ENCODE data around the gene SLC22A17.
"Not testable (repeated sequence)": the region's sequence is repeated elsewhere in the genome, so short reads cannot be mapped to it uniquely, and the experiment has no call there.

The SLC22A17 gene

GRCh38 chr14:23352506-23353432 lies at the start of gene SLC22A17:
TSS of gene SLC22A17 (minus strand) at chr14:23352887.
- peak; percentile 92 for DNase-seq

GRCh38 chr14:23401291-23401690 lies 48.6 kb upstream of the SLC22A17 start:
- no peak for DNase-seq

GRCh38 chr14:23400496-23401149 lies 47.9 kb upstream of the SLC22A17 start:
- DNase-seq, result not testable (repeated sequence)

GRCh38 chr14:23399591-23399990 lies 46.9 kb upstream of the SLC22A17 start:
- DNase-seq, result no peak

GRCh38 chr14:23399136-23399535 lies 46.4 kb upstream of the SLC22A17 start:
- DNase-seq, result no peak

- DNase-seq, result no peak
Observed at GRCh38 chr14:23398348-23398747, 45.7 kb upstream of the SLC22A17 start.

- DNase-seq, result no peak
Observed at GRCh38 chr14:23396781-23397407, 44.2 kb upstream of the SLC22A17 start.

GRCh38 chr14:23396126-23396525 lies 43.4 kb upstream of the SLC22A17 start:
- DNase-seq, result no peak

GRCh38 chr14:23392613-23393012 lies 39.9 kb upstream of the SLC22A17 start:
- no peak for DNase-seq

- DNase-seq, result not testable (repeated sequence)
Observed at GRCh38 chr14:23389871-23390270, 37.2 kb upstream of the SLC22A17 start.

- DNase-seq, result no peak
Observed at GRCh38 chr14:23389396-23389795, 36.7 kb upstream of the SLC22A17 start.

GRCh38 chr14:23388996-23389395 lies 36.3 kb upstream of the SLC22A17 start:
- no peak for DNase-seq

- no peak for DNase-seq
Observed at GRCh38 chr14:23387916-23388882, 35.5 kb upstream of the SLC22A17 start.

- DNase-seq, result no peak
Observed at GRCh38 chr14:23386999-23387398, 34.3 kb upstream of the SLC22A17 start.

- not testable (repeated sequence) for DNase-seq
Observed at GRCh38 chr14:23386266-23386657, 33.6 kb upstream of the SLC22A17 start.

GRCh38 chr14:23385642-23386265 lies 33.1 kb upstream of the SLC22A17 start:
- no peak for DNase-seq

- DNase-seq, result no peak
Observed at GRCh38 chr14:23385244-23385641, 32.6 kb upstream of the SLC22A17 start.

- no peak for DNase-seq
Observed at GRCh38 chr14:23384364-23385080, 31.8 kb upstream of the SLC22A17 start.

GRCh38 chr14:23382731-23383440 lies 30.2 kb upstream of the SLC22A17 start:
- DNase-seq, result no peak

GRCh38 chr14:23382276-23382675 lies 29.6 kb upstream of the SLC22A17 start:
- no peak for DNase-seq

GRCh38 chr14:23381871-23382270 lies 29.2 kb upstream of the SLC22A17 start:
- no peak for DNase-seq
